Measurements from ENCODE around the gene EID2B.
A peak's percentile ranks its signal among the peaks of the same experiment; 100 is the strongest.

The EID2B gene

DNA sequence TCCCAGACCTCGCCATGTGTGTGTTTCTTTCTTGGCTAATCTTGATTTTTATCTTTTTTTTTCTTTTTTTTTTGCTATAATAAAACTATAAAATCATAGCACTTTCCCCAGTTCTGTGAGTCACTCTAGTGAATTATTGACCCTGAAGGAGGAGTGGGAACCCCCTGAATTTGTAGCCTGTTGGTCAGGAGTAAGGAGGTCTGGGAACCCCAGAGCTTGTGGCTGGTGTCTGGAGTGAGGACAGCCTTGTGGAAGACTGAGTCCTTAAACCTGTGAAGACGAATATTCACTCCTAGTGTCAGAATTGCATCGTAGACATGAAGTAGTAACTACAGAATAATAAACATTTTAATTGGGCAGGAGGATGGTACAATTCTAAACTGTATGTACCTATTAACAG lies 7.4 kb downstream of the EID2B start:
- no peak for DNase-seq

DNA sequence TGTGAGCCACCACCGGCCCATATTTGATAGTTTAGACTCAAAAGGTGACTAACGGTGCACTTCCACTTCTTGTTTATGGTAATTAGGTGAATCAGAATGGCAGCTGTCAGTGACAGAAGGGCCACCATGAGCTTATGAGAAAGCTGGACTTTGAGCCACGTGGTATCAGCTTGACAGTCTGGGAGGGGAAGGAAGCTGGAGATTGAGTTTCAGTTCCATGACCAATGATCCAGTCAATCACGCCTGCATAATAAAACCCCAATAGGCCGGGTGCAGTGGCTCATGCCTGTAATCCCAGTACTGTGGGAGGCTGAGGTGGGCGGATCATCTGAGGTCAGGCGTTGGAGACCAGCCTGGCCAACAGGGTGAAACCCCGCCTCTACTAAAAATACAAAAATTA lies 8.2 kb downstream of the EID2B start:
- no peak for DNase-seq

DNA sequence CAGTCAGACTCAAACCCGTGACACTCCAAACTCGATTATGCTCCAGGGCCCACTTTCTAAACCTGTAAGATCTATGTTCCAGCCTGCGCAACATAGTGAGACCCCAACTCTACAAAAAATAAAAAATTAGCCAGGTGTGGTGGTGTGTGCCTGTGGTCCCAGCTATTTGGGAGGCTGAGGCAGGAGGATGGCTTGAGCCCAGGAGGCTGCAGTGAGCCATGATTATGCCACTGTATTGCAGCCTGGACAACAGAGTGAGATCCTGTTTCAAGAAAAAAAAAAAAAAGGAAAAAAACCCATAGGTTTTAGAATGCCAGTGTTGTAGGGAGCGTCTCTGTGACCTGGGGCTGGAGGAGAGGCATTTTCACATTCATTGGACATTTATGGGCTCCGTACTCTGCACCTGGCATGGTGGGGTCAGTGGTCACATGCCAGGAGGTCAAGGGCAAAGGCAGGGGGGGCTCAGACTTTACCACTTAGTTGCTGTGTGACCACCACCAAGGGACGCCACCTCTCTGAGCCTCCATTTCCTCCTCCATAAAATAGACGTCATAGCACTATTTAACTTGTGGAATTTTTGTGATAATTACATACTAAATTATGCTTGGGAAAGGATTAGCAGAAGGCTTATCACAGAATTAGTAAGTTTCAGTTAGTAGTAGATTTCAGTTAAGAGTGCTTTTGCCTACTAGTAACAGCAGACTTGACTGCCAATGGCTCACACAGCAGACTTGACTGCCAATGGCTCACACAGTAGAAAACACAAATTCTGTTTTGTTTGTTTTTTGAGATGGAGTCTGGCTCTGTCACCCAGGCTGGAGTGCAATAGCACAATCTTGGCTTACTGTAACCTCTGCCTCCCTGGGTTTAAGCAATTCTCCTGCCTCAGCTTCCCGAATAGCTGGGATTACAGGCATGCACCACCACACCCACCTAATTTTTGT lies 11.8 kb downstream of the EID2B start:
- DNase-seq: no peak

DNA sequence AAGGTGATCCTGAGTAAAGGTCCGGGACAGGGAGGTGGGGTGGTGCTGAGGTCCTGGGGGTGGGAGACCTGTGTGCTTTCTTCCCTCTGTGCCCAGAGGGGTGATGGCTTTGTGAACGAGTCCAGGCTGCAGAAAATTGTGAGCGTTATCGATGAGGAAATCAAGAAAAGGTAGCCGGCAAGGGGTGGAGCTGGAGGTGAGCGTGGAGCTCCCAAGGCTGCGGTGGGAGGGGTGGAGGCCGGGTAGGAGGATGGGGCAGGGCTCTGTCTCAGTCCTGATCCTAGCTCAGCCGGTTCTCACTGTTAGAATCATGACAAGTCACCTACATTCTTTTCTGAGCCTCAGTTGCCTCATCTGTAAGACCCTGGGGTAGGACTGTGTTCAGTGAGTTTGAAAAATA lies 13.7 kb downstream of the EID2B start:
- DNase-seq: no peak

DNA sequence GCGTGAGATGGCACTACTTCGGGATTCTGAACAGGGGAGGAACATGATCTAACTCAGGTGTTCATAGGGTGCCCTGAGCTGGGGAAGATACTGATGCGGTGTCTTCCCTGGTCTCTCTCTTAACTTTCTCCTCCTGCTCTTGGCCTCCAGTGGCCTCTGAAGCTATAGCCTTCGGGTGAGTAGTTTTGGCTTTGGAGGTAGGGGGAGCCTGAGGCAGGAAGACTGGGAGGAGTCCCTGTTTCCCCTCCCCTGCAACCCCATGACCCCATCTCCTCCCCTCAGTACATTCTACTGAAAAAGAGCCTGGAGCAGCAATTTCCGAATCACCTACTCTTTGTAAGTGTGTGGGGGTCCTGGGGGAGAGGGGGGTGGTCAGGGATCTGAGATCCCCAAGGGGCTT lies 14.2 kb downstream of the EID2B start:
- no peak for DNase-seq

DNA sequence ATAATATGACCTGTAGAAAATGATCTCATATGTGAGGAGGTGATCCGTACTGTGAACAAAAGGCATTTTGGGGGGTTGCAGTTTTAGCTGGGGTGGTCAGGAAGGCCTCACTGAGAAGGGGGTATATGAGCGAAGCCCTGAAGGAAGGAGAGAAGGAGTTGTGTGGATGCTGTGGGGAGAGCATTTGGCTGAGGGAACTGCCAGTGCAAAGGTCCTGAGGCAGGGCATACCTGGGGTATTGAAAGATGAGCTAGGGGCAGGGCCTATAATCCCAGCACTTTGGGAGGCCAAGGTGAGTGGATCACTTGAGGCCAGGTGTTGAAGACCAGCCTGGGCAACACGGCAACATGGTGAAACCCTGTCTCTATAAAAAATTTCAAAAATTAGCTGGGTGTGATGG lies 15.2 kb downstream of the EID2B start:
- DNase-seq: no peak

DNA sequence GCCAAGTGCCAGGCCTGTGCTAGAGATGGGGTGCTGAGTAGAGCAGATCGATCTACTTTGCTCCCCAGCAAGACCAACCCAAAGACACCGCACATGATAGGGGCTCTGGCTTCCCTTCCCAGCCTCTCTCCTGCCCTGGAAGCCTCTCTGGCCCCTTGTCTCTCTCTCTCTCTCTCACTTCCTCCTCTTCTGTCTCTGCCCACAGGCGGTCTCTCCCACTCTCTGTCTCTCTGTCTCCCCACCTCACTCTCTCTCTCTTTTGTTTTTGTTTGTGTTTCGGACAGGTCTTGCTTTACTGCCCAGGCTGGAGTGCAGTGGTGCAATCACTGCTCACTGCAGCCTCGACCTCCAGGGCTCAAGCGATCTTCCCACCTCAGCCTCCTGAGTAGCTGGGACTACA lies 16.4 kb downstream of the EID2B start:
- no peak for DNase-seq

DNA sequence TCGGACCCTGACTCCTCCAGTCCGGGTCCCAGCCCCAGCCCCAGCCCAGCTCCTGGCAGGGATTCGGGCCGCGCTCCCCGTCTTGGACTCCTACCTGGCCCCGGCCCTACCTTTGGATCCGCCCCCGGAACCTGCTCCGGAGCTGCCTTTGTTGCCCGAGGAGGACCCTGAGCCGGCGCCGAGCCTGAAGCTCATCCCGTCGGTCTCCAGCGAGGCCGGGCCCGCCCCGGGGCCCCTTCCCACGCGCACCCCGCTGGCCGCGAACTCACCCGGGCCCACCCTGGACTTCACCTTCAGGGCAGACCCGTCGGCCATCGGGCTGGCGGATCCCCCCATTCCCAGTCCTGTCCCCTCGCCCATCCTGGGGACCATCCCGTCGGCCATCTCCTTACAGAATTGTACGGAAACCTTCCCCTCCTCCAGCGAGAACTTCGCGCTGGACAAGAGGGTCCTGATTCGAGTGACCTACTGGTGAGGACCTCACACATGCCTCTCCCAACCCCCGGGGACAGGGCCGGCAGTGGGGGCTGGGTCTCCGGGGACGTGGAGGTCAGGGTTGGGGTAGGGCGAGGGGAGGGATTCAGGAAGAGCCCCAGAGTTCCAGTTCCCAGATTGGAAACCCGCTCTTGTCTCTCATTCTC lies 17.0 kb downstream of the EID2B start:
- DNase-seq: no peak

DNA sequence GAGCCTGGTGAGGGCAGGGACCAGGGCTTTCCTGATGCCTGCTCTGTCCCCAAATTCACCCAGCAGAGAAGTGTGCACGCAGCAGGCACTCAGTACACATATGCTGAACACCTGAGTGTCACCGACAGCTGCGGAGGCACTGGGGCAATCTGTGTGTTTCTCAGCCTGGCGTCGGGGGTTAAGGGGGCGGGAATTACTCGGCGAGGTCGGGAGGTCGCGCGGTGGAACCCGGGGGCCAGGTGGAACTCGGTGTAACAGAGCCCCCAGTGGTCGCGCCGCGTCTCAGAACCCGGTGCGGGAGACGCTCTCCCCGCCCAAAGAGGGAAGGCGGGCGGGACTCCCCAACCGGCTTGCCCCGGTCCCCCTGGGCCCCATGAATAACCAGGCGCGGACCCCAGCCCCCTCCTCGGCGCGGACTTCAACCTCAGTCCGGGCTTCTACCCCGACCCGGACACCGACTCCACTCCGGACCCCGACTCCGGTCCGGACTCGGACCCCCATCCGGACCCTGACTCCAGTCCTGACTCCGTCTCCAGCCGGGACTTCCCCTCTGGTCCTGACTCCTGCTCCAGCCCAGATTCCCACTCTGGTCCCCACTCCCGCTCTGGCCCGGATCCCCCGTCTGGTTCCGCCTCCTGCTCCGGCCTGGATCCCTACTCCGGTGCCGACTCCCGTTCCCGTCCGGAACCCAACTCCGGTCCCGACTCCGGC lies 17.7 kb downstream of the EID2B start, which contains the start of gene SELENOV:
SELENOV (plus strand) TSS at position 300 of the 711 bp plus-strand sequence; CDS start at position 374, 74 bp downstream.
- DNase-seq: no peak

DNA sequence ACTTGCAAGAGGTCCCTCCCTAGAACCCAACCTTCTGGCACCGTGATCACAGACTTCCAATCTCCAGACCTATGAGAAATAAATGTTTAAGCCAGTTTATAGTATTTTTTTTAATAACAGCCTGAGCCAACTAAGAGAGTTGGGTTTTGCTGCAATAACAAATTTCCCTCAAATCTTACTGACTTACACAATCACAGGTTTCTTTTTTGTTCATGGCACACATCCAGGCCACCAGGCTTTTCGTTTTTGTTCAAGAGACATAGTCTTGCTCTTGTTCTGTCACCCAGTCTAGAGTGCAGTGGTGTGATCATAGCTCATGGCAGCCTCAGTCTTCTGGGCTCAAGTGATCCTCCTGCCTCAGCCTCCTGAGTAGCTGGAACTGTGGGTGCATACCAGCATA lies 19.7 kb downstream of the EID2B start:
- no peak for DNase-seq

DNA sequence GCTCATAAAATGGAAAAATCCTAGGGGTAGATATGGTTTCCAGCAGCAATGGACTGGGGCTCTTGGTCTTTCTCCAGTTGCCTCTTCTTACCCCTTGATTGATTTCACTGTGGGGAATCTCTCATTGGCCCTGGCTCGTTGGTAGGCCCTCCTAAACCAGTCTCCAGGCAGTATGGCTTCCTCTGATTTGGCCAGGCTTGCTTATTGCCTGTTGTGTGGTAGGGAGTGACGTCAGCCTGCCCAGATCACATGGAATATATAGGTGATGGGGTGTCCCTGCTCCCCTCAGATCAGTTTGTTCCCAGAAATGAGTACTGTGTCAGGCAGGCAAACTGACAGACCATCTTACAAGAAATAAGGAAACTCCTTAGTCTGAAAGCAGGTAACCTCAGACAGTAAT lies 23.4 kb downstream of the EID2B start:
- DNase-seq: no peak

DNA sequence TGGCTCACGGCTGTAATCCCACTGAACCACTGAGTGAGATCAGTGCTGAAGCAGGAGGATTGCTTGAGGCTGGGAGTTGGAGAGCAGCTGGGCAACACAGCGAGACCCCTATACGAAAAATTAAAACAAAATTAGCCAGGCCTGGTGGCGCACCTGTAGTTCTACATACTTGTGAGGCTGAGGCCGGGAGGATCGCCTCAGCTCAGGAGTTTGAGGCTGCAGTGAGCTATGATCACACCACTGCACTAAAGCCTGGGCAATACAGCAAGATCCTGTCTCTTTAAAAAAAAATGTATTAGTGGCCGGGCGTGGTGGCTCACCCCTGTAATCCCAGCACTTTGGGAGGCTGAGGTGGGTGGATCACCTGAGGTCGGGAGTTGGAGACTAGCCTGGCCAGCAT lies 24.0 kb downstream of the EID2B start:
- DNase-seq: no peak

DNA sequence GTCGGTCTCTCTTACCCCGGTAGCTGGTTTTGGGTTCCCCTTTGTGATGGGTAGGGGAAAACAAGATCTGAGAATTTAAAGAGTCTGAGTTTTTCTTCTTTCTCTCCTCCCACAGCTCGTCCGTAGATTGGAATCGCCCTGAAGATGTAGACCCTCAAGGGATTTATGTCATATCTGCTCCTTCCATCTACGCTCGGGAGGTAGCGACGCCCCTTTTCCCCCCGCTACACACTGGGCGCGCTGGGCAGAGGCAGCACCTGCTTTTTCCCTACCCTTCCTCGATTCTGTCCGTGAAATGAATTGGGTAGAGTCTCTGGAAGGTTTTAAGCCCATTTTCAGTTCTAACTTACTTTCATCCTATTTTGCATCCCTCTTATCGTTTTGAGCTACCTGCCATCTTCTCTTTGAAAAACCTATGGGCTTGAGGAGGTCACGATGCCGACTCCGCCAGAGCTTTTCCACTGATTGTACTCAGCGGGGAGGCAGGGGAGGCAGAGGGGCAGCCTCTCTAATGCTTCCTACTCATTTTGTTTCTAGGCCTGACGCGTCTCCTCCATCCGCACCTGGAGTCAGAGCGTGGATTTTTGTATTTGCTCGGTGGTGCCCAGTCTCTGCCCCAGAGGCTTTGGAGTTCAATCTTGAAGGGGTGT lies 24.8 kb downstream of the EID2B start:
- DNase-seq: no peak

DNA sequence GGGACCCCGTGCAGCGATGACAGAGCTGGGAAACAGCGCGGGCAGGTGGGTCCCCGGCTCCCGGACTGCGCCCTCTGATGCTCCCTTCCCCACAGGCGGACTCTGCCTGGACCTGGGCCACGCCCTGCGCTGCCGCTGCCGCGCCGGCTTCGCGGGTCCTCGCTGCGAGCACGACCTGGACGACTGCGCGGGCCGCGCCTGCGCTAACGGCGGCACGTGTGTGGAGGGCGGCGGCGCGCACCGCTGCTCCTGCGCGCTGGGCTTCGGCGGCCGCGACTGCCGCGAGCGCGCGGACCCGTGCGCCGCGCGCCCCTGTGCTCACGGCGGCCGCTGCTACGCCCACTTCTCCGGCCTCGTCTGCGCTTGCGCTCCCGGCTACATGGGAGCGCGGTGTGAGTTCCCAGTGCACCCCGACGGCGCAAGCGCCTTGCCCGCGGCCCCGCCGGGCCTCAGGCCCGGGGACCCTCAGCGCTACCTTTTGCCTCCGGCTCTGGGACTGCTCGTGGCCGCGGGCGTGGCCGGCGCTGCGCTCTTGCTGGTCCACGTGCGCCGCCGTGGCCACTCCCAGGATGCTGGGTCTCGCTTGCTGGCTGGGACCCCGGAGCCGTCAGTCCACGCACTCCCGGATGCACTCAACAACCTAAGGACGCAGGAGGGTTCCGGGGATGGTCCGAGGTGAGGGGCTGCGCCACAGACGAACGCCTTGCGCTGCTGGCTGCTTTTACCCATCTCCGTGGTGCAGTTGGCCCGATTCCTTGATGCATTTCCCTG lies 25.5 kb downstream of the EID2B start:
- DNase-seq: peak; percentile 52

DNA sequence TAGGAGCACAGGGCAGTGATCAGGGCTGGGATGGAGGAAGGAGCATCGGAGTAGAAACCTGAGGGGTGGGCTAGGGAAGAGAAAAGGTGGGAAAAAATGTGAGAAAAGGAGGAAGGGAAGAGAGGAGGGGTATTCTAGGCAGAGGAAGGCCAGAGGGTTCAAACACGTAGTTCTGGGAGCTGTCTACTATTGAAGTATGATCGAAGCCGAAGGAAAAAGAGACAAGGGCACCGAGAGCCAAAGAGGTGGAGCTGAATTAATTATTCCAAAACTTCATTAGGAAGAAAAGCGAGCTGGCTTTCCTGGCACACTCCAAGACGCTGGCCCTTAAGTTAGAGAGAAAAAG lies 26.1 kb downstream of the EID2B start:
- DNase-seq: no peak

DNA sequence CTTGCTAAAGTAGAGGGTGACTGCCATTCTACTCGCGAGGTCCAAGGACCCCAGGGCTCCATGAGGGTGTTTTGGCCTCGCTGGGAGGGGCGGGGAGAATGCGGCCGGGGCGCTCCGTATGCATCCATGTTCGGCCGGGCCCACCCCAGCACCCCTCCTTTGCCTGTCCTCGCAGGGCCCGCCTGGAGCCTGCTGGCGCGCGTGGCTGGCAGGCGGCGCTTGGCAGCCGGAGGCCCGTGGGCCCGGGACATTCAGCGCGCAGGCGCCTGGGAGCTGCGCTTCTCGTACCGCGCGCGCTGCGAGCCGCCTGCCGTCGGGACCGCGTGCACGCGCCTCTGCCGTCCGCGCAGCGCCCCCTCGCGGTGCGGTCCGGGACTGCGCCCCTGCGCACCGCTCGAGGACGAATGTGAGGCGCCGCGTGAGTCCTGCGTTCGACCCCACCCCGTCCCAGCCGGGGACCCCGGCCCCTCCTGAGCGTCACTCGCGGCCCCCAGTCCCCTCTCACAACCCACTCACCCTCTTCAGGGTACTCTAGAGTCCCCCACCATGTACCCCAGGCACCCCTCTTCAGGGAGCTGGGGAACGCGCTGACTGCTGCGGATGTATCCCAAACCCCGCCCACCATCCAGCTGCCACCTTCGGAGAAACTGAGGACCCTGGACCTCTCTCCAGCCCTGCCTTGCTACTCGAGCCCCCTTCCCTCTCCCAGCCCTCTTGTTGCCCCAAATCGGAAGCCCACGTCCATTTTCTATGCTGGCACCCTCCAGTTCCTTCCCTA lies 29.8 kb downstream of the EID2B start:
- peak; percentile 86 for DNase-seq

DNA sequence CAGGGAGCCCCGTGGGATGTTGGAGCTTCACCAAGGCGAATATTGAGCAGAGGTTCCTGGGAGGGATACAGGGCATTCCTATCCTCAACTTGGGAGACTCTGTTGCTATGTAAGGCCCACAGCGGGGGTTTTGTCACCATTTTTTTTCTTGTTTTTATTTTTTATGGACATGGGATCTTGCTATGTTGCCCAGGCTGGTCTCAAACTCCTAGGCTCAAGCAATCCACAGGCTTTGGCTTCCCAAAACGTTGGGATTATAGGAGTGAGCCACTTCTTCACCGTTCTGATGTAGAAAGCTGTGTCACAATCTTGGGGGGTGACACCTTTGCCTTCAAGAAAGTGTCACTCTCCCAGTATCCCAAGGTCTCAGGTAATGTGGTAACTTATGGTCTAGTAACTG lies 31.3 kb downstream of the EID2B start:
- DNase-seq: no peak

DNA sequence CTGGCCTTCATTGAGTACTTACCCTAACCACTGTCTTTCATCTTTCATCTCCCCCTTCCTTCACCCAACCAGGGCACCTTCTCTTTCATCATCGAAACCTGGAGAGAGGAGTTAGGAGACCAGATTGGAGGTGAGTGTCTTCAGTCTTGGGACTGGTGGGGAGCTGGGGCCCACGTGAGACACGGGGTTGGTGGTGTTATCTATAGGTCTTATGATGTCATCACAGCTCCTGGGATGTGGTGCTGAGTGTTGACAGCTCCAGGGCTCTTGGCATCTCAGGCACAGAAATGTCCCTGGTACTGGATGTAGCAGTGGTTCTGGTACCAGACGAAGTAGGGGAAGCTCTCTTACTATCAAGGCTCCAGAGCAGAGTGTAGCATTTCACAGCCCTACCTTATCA lies 32.1 kb downstream of the EID2B start:
- no peak for DNase-seq

DNA sequence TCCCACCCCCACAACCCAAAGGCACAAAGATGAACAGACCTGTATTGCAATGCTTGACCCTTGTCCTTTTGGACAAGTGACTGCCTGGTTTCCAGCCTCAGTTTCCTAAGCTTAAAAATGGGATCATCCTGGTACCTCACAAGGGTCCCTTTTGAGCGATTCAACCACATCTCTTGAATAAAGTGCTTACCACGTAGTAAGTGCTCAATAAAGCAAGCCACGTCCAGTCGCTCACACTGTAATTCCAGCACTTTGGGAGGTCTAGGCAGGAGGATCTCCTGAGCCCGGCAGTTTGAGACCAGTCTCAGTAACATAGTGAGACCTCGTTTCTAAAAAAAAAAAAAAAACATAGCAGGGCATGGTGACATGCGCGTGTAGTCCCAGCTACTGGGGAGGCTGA lies 32.7 kb downstream of the EID2B start:
- DNase-seq: no peak

DNA sequence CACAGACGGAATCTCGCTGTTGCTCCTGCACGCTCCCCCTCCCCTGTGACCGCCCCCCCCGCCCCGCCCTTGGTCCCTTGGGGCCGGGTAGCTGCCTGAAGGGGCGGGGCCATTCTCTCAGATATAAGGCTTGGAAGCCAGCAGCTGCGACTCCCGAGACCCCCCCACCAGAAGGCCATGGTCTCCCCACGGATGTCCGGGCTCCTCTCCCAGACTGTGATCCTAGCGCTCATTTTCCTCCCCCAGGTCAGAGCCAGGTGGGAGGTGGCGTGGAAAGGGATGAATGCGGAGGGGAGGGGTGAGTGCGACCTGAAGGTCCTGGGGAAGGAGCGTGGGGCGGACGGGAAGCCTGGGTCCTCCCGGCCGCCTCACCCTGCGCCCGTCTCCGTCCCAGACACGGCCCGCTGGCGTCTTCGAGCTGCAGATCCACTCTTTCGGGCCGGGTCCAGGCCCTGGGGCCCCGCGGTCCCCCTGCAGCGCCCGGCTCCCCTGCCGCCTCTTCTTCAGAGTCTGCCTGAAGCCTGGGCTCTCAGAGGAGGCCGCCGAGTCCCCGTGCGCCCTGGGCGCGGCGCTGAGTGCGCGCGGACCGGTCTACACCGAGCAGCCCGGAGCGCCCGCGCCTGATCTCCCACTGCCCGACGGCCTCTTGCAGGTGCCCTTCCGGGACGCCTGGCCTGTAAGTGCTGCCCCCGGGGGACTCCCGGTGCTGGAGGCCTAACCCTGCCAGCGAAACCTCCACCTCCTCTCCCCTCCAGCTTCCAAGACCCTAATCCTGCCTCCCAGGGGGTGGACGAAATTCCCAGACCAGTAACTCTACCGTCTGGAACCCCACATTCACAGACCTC lies 33.6 kb downstream of the EID2B start, which contains the start of gene DLL3:
DLL3 (plus strand) TSS at position 150 of the 845 bp plus-strand sequence; CDS start at position 178, 28 bp downstream.
- no peak for DNase-seq

Data from activated CD4-positive, CD25-positive, alpha-beta regulatory T cell treated with anti-CD3 and anti-CD28 coated beads, Interleukin-2, amount 50 U/mL, for 72 hours (primary cell).